A549 treated with dexamethasone at 1 μM for 4 hours (cell line): ENCODE measurements around the gene CCM2L. TPM values are rescaled to one million over a fixed set of nuclear protein-coding genes. Genes with fewer than 3 reads are reported as not detected.

Experiments used
- total RNA-seq: library from RNA; stranded (reverse); fragments of 200-300 nt; extraction: Qiagen RNA extraction; gene quantifications from 5 replicates; pipeline ENCODE4 v1.2.3, GENCODE V29; 2022

Gene CCM2L
- total RNA-seq: 0.22 to 0.42 TPM (median 0.35 TPM) in 5 replicates

DNA sequence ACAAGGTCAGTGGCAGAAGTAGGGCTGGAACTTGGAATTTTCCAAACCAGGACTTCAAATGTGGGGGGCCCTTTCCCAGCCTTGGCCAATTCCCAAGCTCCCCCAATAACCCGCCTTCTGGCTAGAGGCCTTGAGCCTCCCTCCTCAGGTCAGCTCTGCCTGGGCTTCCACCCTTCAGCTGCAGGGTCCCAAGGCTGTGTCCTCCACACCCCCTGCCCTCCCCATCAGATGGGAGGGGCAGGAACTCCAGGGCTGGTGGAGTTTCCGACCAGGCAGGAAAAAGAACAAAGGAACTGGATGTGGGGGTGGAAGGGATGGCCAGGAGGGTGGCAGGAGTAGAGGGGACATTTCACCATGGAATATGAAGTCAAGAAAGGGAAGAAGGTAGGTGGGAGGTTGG is at the start of gene CCM2L:
Gene CCM2L (plus strand): TSS at position 338 of the 400 bp plus-strand sequence. CDS start 17 bp downstream, at position 355.

GRCh38 chr20:31967830-31968249 is 42.4 kb upstream of the CCM2L start, which contains the start of gene XKR7:
Gene XKR7, plus strand, starts transcription at chr20:31968151. Its CDS starts 25 bp downstream, at chr20:31968176.

DNA sequence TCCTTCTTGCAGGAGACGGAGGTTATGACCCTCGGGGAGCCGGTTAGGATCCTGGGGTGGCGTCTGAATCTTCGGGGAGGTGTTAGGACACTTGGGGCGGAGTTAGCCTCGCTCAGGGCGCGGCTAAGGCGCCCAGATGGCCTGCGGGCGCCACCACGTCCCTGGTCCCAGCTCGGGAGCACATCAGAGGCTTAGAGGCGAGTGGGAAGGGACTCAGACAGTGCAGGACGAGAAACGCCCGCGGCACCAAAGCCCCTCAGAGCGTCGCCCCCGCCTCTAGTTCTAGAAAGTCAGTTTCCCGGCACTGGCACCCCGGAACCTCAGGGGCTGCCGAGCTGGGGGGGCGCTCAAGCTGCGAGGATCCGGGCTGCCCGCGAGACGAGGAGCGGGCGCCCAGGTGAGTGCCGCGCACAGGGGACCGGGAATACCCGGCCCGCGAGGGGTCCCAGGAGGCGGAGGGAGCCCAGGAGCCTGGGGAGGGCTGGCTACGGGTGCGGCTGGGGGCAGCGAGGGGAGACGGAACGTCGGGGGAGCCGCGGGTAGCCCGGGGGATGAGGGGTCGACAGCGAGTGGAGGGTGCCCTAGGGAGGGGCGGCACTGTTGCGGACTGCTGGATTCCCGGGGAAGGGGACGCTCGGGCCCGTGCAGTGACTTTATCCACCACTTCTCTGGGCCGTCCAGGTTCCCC is 42.0 kb downstream of the CCM2L start, which contains the start of gene HCK:
Gene HCK (plus strand): TSS at position 153 of the 688 bp plus-strand sequence.

Other genes with a start within 250 kb of the CCM2L start
- 0.27 to 0.78 TPM (median 0.46 TPM) in 5 replicates for gene MYLK2, start 191.1 kb upstream of the CCM2L start, total RNA-seq
- gene FOXS1, start 164.8 kb upstream of the CCM2L start, total RNA-seq: 0.13 to 0.44 TPM (median 0.34 TPM) in 5 replicates
- 0.49 to 0.98 TPM (median 0.66 TPM) in 5 replicates for gene DUSP15, start 139.9 kb upstream of the CCM2L start, total RNA-seq
- 0.05 to 0.07 TPM in 2 of 5 replicates, not detected in the others for gene TTLL9, start 139.8 kb upstream of the CCM2L start, total RNA-seq
- gene PDRG1, start 58.4 kb upstream of the CCM2L start, total RNA-seq: 23.8 to 27.1 TPM (median 25.6 TPM) in 5 replicates
- gene XKR7, start 42.3 kb upstream of the CCM2L start, total RNA-seq: 0.01 TPM in 2 of 5 replicates, not detected in the others
- 0.06 to 0.16 TPM (median 0.12 TPM) in 5 replicates for gene HCK, start 41.8 kb downstream of the CCM2L start, total RNA-seq
- gene TM9SF4, start 99.3 kb downstream of the CCM2L start, total RNA-seq: 30.5 to 41.7 TPM (median 40.4 TPM) in 5 replicates
- gene PLAGL2, start 197.3 kb downstream of the CCM2L start, total RNA-seq: 17.2 to 22.5 TPM (median 19.9 TPM) in 5 replicates
- 36.8 to 49.2 TPM (median 47.0 TPM) in 5 replicates for gene POFUT1, start 197.4 kb downstream of the CCM2L start, total RNA-seq